Activated naive CD4-positive, alpha-beta T cell treated with anti-CD3 and anti-CD28 coated beads for 36 hours (primary cell): ENCODE data around the gene ATP2B2. TPM values are rescaled to one million over a fixed set of nuclear protein-coding genes. Genes with fewer than 3 reads are reported as not detected.

Source experiments
- CTCF ChIA-PET: fragments of 350-600 bp; sonication (Branson Sonifier 250); formaldehyde crosslinking; loops from one replicate; lab custom pipeline; 2021; ENCODE audit warnings: antibody characterized with exemption; lab: Charles Lee
- DNase-seq: peaks from one replicate; pipeline ENCODE4 v3.0.0-alpha.2; 2020
- H3K27ac Mint-ChIP-seq: one replicate; pipeline ENCODE4 v1.8.0; 2021; ENCODE audit warnings: mild to moderate bottlenecking, mixed read lengths
- H3K27me3 Mint-ChIP-seq: one replicate; pipeline ENCODE4 v1.8.0; 2021; ENCODE audit warnings: low read depth, mixed read lengths
- H3K36me3 Mint-ChIP-seq: one replicate; pipeline ENCODE4 v1.8.0; 2021; ENCODE audit warnings: low read depth, mixed read lengths
- H3K4me1 Mint-ChIP-seq: one replicate; pipeline ENCODE4 v1.8.0; 2021; ENCODE audit warnings: low read depth, mixed read lengths
- H3K4me3 Mint-ChIP-seq: one replicate; pipeline ENCODE4 v1.8.0; 2021; ENCODE audit warnings: mild to moderate bottlenecking, moderate library complexity, mixed read lengths
- H3K9me3 Mint-ChIP-seq: one replicate; pipeline ENCODE4 v1.8.0; 2021; ENCODE audit warnings: mixed read lengths
- intact Hi-C: fragments of 100-400 bp; cut with micrococcal nuclease; formaldehyde crosslinking; loops from one replicate; pipeline ENCODE4 v1.15.1; 2023
- total RNA-seq, 2 experiments: library from RNA; stranded (reverse); gene quantifications; one replicate each; pipeline ENCODE4 v1.2.3, GENCODE V29; 2021

The ATP2B2 gene
- total RNA-seq, 2 experiments from 2014 or later, result not detected

DNA sequence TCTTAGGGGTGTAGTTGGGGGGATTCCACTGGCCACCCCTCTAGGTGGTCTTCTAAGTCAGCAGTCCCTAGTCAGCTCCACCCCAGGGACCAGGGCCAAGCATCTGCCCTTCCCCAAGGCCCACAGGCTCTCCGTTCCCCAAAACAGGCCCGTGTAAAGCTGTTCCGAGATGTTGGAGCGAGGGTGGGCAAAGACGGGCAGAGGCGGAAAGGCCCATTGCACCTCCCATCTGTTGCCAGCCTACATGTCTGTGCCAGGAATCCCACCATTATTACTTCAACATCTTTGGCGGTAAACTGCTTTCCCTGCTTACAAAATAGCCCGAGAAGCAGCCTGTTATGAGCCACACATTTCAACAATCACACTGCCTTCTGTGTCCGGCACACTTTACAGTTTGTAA, 1.9 kb upstream of the ATP2B2 start:
- Mint-ChIP-seq H3K27me3 (peaks cover 13% of the 10 kb centered on the region), H3K9me3 (no peaks in the 10 kb centered on the region), H3K27ac (no peak overlapping the region), H3K4me1 (peaks cover 6% of the 10 kb centered on the region), H3K4me3 (no peak overlapping the region), H3K36me3 (no peaks in the 10 kb centered on the region)
- no peak for DNase-seq
- CTCF ChIA-PET, result no interaction called here
- intact Hi-C loops, result loop anchor here (10.0 kb wide), 1 partner anchor 163 kb away; no protein-coding TSS in a partner anchor

DNA sequence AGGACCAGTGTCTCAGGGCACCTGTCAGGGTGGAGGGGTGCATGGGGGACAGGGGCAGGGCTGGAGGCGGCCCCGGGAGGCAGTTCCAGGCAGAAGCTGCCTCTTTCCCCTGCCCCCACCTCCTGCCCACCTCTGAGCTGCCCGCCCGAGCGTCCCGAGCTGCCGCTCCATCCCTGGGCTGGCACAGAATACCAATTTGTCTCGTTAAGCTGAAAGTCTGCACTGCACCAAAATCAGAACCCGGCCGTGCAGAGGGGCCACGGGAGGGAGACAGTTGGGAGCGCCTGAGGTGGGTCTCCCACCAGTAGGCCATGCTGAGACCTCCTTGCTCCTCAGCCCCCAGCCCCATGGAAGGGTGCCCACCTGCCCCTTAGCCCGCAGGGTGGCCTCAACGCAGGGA, 1.3 kb upstream of the ATP2B2 start:
- H3K9me3 Mint-ChIP-seq, result no peaks in the 10 kb centered on the region
- peaks cover 6% of the 10 kb centered on the region for H3K4me1 Mint-ChIP-seq
- no peak overlapping the region for H3K4me3 Mint-ChIP-seq
- peaks cover 13% of the 10 kb centered on the region for H3K27me3 Mint-ChIP-seq
- no peak for DNase-seq
- intact Hi-C loops, result loop anchor here (10.0 kb wide), 1 partner anchor 162 kb away; no protein-coding TSS in a partner anchor
- no peaks in the 10 kb centered on the region for H3K36me3 Mint-ChIP-seq
- CTCF ChIA-PET, result no interaction called here
- no peak overlapping the region for H3K27ac Mint-ChIP-seq

DNA sequence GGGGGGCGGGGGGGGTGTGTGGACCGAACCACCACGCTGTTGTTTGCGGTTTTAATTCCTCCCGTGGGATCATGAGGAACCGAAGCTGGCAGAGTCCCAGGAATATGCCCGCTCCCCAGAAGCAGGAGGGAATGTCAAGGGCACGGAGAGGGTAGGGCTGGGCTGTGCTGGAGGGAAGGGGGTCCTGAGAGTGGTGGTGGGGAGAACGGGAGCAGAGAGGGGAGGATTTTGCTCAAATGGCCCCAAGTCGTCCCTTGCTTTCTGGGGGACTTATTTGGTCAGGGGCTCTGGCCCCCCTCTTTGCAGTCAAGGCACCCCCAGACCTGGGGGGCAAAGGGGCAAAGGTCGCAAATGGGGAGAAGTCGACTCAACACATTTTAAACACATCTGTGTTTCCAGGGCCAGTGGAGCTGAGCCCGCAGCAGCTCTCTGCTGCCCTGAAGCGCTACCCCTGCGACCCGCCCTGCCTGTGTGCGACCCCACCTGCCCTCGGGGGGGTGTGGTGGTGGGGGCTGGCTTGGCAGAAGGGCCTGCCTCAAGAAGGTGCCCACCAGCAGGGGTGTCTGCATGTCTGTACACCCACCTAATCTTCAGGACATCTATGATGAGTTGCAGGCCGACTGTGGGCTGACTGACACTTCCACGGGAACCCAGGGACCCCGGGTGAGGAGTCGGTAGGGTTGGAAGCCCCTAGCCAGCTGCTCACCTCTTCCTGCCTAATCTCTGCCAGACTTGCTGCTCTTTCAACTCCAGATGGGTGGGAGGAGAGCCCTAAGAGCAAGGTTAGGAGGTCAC, 602 bp upstream of the ATP2B2 start:
- CTCF ChIA-PET, result no interaction called here
- Mint-ChIP-seq H3K27me3 (peaks cover 13% of the 10 kb centered on the region), H3K9me3 (no peaks in the 10 kb centered on the region), H3K4me1 (peaks cover 6% of the 10 kb centered on the region), H3K4me3 (no peak overlapping the region), H3K36me3 (no peaks in the 10 kb centered on the region), H3K27ac (no peak overlapping the region)
- intact Hi-C loops, result loop anchor here (10.0 kb wide), 1 partner anchor 161 kb away; no protein-coding TSS in a partner anchor
- DNase-seq, result no peak

DNA sequence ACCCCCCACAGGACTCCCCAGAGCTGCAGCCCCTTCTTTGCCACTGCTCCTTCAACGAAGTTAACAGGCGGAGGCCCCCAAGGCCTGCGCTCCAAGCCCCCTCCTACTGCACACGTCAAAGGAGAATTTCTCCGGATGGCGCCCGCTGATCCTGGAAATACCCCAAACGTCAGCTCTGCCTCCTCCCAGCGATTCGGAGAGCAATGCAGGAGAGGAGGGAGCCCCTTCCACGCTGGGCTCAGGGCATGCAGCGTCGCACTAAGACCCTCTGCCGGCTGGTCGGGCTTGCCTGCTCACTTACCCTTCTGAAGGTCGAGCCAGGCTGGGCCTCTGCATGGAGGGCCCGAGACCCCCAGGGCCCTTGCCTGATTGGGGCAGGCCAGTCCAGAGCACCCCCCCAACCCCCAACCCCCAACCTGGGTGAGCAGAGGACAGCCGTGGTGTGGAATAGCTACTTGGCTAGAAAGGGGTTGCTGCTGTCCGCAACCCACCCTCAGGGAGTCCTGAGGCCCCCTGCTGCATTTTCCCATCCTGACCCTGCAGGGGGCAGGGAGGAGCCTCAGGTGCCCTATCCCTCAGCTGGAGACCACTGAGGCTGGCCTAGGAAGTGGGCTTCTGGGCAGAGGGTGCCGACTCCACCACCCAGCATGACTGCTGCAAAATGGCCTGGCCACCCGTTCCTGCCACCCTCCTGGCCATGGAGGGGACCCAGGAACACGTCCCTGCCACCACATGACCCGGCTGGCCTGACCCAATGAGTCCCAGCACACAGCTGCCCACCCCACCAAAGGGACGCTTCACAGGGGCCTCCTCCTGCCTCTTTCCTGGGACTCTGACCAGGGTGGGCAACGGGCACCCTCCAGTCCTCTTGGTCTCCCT, 976 bp downstream of the ATP2B2 start:
- CTCF ChIA-PET, result no interaction called here
- H3K9me3 Mint-ChIP-seq, result no peaks in the 10 kb centered on the region
- H3K27me3 Mint-ChIP-seq, result peaks cover 13% of the 10 kb centered on the region
- intact Hi-C loops, result loop anchor here (10.0 kb wide), 1 partner anchor 160 kb away; no protein-coding TSS in a partner anchor
- H3K36me3 Mint-ChIP-seq, result no peaks in the 10 kb centered on the region
- DNase-seq, result no peak
- no peak overlapping the region for H3K27ac Mint-ChIP-seq
- no peak overlapping the region for H3K4me3 Mint-ChIP-seq
- peaks cover 6% of the 10 kb centered on the region for H3K4me1 Mint-ChIP-seq

DNA sequence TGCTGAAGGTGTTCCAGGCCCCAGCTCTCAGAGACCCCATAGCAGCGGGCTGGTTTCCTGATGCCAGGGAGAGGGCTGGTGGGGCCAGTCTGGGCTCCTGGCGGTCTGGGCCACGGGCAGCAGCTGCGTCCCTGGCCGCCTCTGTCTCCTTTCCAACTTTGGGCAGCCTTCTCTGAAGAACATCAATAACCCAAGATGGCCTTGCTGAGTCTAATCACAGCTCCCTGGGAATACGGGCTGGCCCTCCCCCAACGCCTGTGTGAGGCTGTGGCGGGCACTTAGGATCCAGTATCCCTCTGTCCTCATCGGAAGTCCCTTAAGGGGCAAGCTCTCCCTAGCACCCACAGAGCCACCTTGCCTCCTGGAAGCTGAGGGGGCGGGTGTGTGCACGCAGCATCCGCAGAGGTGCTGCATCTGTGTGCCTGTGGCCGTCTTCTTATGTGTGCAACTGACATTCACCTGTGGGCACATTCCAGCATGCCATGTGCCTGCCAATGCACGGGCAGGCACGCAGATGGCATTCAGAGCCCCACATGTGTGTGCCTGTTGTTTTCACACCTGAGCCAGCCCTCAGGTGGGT, 2.1 kb downstream of the ATP2B2 start:
- peaks cover 13% of the 10 kb centered on the region for H3K27me3 Mint-ChIP-seq
- H3K36me3 Mint-ChIP-seq, result no peaks in the 10 kb centered on the region
- peaks cover 6% of the 10 kb centered on the region for H3K4me1 Mint-ChIP-seq
- no peak overlapping the region for H3K27ac Mint-ChIP-seq
- intact Hi-C loops, result loop anchor here (10.0 kb wide), 1 partner anchor 159 kb away; no protein-coding TSS in a partner anchor
- DNase-seq, result no peak
- H3K9me3 Mint-ChIP-seq, result no peaks in the 10 kb centered on the region
- no peak overlapping the region for H3K4me3 Mint-ChIP-seq
- CTCF ChIA-PET, result no interaction called here

DNA sequence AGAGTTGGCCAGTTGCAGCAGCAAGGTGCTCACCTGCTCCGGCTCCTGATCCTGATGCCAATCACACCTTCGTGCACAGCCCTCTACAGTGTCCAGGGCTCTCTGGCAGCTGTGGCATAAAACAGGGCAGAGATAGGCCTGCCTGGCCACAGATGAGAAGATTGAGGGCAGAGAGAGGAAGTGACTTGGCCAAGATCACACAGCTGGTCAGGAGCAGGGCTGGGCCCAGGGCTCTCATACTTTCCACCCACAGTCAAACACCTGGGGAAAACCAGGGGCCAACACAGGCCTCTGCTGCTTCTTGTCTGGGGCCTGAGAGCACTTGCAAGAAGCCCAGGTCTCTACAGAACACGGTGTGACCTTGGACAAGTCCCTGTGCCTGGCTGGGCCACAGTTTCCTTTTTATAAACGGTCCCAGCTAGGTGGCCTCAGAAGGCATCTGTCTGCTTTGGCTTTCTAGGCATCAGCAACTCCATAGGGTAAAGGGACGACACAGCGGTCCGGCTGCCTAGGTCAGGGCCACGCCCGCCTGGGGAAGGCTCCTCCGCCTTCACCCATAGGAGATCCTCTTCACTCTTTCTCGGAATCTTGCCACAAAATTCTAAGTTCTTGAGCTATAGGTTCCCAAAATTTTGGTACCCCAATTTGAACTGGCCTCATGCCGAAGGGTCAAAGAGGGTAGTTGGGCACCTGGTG, 3.1 kb downstream of the ATP2B2 start:
- no peak for DNase-seq
- intact Hi-C loops, result loop anchor here (10.0 kb wide), 1 partner anchor 158 kb away; no protein-coding TSS in a partner anchor
- Mint-ChIP-seq H3K27ac (no peak overlapping the region), H3K4me1 (peaks cover 6% of the 10 kb centered on the region), H3K27me3 (peaks cover 13% of the 10 kb centered on the region), H3K36me3 (no peaks in the 10 kb centered on the region), H3K4me3 (no peak overlapping the region), H3K9me3 (no peaks in the 10 kb centered on the region)
- CTCF ChIA-PET, result no interaction called here

DNA sequence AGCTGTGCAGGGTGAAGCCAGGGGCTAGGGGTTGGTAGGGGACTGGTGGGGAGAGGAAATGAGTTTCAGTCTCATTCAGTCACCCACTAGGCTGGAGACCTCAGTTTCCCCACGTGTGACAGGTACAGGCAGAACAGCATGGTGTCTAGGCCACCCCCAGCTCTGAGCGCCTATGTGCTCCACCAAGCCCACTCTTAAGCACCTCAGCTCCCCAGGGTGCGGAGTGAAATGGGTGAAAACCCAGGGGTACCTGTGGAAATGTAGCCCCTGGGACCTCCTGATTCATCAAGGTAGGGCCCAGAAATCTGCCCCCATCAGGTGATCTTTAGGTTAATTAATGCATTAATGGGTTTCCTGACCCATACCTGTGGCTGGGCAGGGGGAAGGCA, 3.7 kb downstream of the ATP2B2 start:
- no peak for DNase-seq
- no peak overlapping the region for H3K27ac Mint-ChIP-seq
- no peaks in the 10 kb centered on the region for H3K36me3 Mint-ChIP-seq
- no peak overlapping the region for H3K4me3 Mint-ChIP-seq
- peaks cover 6% of the 10 kb centered on the region for H3K4me1 Mint-ChIP-seq
- intact Hi-C loops, result loop anchor here (10.0 kb wide), 1 partner anchor 157 kb away; no protein-coding TSS in a partner anchor
- CTCF ChIA-PET, result interaction anchor here (0.7 kb wide), 1 partner anchor 155 kb away, joined by 3 read pairs; no protein-coding TSS in a partner anchor
- H3K27me3 Mint-ChIP-seq, result peaks cover 13% of the 10 kb centered on the region
- no peaks in the 10 kb centered on the region for H3K9me3 Mint-ChIP-seq

DNA sequence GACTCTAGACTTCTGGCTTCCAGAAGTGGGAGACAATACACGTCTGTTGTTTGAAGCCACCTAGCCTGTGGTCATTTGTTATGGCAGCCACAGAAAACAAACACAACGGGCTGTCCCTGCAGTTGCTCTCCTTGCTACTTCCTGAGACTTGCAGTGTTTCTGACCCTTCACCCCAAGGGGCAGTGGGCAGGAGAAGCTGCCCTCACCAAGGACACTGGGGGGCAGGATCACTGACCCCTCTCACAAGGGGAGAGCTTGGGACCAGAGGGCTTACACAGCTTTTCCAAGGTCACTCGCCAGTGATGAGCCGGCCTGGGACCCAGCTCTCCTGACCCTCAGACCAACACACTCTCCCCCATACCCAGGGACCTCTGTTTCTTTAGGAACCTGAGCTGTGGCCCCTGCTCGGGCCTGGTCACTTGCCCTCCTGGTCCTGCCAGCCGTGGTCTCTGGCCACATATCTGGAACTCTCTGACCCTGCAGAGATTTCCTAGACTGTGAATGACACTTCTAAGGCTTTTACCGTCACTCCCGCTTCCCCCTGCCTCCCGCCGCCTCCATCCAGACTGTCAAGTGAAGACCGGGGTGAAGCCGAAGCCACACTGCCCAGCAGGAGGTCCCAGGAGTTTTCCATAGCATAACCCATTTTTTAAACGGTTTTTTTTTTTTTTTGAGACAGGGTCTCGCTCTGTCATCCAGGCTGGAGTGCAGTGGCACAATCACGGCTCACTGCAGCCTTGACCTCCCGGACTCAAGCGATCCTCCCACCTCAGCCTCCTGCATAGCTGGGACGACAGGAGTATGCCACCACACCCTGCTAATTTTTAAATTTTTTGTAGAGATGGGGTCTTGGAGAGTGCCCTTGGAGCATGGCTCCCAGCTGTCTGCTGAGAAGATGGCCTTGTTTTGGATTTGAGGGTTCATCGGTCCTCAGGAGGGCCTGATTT, 4.4 kb downstream of the ATP2B2 start:
- no peak for DNase-seq
- Mint-ChIP-seq H3K27ac (no peak overlapping the region), H3K4me1 (peaks cover 6% of the 10 kb centered on the region), H3K4me3 (no peak overlapping the region), H3K36me3 (no peaks in the 10 kb centered on the region), H3K9me3 (no peaks in the 10 kb centered on the region), H3K27me3 (peaks cover 13% of the 10 kb centered on the region)
- CTCF ChIA-PET, result interaction anchor here (0.7 kb wide), 1 partner anchor 154 kb away, joined by 3 read pairs; no protein-coding TSS in a partner anchor
- intact Hi-C loops, result loop anchor here (10.0 kb wide), 1 partner anchor 156 kb away; no protein-coding TSS in a partner anchor

DNA sequence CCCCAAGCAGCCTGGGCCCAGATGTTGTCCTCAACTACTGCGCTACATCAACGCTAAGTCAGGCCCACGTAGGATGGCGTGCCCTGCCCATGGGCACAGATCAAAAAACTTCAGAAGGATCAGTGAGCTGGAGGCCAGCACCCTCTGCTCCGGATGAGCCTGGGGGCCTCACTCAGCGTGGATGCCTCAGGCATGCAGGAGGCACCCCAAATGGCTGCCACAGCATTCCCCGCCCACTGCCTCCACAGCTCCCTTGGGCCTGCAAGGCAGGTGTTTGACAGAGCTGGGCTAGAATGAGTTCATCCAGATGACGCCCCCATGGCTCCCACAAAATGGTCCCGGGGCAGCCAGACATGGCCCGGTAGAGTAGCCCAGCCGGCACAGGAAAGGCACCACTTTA, 7.1 kb downstream of the ATP2B2 start:
- Mint-ChIP-seq H3K27me3 (no peaks in the 10 kb centered on the region), H3K4me1 (no peaks in the 10 kb centered on the region), H3K9me3 (no peaks in the 10 kb centered on the region), H3K27ac (no peak overlapping the region), H3K36me3 (no peaks in the 10 kb centered on the region), H3K4me3 (no peak overlapping the region)
- CTCF ChIA-PET, result no interaction called here
- DNase-seq, result no peak
- intact Hi-C loops, result no loop called here

DNA sequence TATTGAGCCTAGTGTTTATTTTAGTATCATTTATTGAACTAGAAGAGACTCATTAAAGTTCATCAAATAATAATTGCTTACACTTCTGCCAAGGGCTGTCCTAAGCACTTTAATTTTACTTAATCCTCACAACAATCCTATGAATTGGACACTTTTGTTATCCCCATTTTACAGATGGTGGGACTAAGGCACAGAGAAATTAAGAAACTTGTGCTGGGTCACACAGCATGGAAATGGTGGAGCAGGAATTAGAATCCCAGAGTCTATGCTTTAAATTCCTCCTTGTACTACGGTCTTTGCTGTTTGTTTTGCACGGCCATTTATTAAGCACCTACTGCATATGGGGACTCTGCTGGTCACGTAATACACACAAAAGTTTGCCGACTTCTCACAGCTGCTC, 7.9 kb downstream of the ATP2B2 start:
- intact Hi-C loops, result no loop called here
- H3K4me1 Mint-ChIP-seq, result no peaks in the 10 kb centered on the region
- CTCF ChIA-PET, result no interaction called here
- H3K27ac Mint-ChIP-seq, result no peak overlapping the region
- H3K4me3 Mint-ChIP-seq, result no peak overlapping the region
- H3K9me3 Mint-ChIP-seq, result no peaks in the 10 kb centered on the region
- no peaks in the 10 kb centered on the region for H3K36me3 Mint-ChIP-seq
- H3K27me3 Mint-ChIP-seq, result no peaks in the 10 kb centered on the region
- no peak for DNase-seq
